Muscle layer of duodenum (tissue), 2 donors: Measurements from ENCODE around the gene EIF1AD.

Experiments used
- H3K27ac ChIP-seq: one replicate; pipeline ENCODE4 v1.7.0; 2013; ENCODE audit warnings: mild to moderate bottlenecking, low read length
- H3K27me3 ChIP-seq: one replicate; pipeline ENCODE4 v1.7.0; 2013; ENCODE audit warnings: low read depth, mild to moderate bottlenecking, control low read depth, low read length
- H3K36me3 ChIP-seq, 2 donors: one replicate each; pipeline ENCODE4 v1.7.0; 2013; ENCODE audit warnings: low read length in 2 of 2, control low read depth in 1 of 2, mild to moderate bottlenecking in 1 of 2; ENCODE audit not compliant: insufficient read depth in 2 of 2, control insufficient read depth in 1 of 2
- H3K4me1 ChIP-seq, 2 donors: one replicate each; pipeline ENCODE4 v1.7.0; 2013; ENCODE audit warnings: low read length in 2 of 2, mild to moderate bottlenecking in 2 of 2, control low read depth in 1 of 2, moderate library complexity in 1 of 2; ENCODE audit not compliant: insufficient read depth in 2 of 2, control insufficient read depth in 1 of 2
- H3K4me3 ChIP-seq, 2 donors: one replicate each; pipeline ENCODE4 v1.7.0; 2013; ENCODE audit warnings: low read length in 2 of 2, low read depth in 1 of 2, mild to moderate bottlenecking in 1 of 2
- H3K9me3 ChIP-seq, 2 donors: one replicate each; pipeline ENCODE4 v1.7.0; 2013; ENCODE audit warnings: low read length in 2 of 2, control low read depth in 1 of 2, mild to moderate bottlenecking in 1 of 2; ENCODE audit not compliant: control insufficient read depth in 1 of 2
- donor health status: healthy.

EIF1AD gene

GRCh38 chr11:65992056-65992455 is 9.9 kb downstream of the EIF1AD start:
- Histone ChIP-seq H3K27ac (no peak overlapping the region), H3K27me3 (no peaks in the 10 kb centered on the region), H3K4me3 (no peak overlapping the region), H3K36me3 (peaks cover 0 to 5% of the 10 kb centered on the region in 2 donors), H3K4me1 (peaks cover 0 to 2% of the 10 kb centered on the region in 2 donors), H3K9me3 (no peaks in the 10 kb centered on the region)

GRCh38 chr11:65988791-65989592 is 13.0 kb downstream of the EIF1AD start:
- Histone ChIP-seq H3K27ac (no peak overlapping the region), H3K36me3 (no peaks in the 10 kb centered on the region), H3K4me1 (peaks cover 0 to 6% of the 10 kb centered on the region in 2 donors), H3K27me3 (no peaks in the 10 kb centered on the region), H3K4me3 (no peak overlapping the region), H3K9me3 (no peaks in the 10 kb centered on the region)

DNA sequence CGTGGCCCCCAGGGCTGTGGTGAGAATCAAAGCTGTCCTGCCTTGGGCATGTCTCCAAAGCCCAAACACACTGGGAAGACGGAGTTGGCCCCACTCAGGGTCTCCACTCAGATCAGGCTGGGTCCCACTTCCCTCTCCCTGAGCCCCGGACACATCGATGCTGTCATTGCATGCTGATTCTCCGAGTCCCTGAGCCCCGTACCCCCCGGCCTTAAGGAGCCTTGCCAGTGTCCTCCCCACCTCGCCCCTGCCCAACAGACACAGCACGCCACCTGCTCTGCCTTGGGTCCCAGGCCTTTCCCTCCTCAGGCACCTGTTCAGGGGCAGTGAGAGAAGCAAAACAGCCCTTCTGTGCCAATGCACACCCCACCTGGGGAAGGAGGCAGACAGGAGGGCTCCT is 14.6 kb downstream of the EIF1AD start:
- peaks cover 0 to 6% of the 10 kb centered on the region in 2 donors for H3K4me1 ChIP-seq
- no peaks in the 10 kb centered on the region for H3K36me3 ChIP-seq
- no peak overlapping the region for H3K4me3 ChIP-seq

GRCh38 chr11:65983589-65983987 is 18.4 kb downstream of the EIF1AD start:
- Histone ChIP-seq H3K4me3 (no peak overlapping the region), H3K27me3 (no peaks in the 10 kb centered on the region), H3K36me3 (peaks cover 0 to 13% of the 10 kb centered on the region in 2 donors), H3K9me3 (no peaks in the 10 kb centered on the region), H3K27ac (no peak overlapping the region), H3K4me1 (peaks cover 0 to 4% of the 10 kb centered on the region in 2 donors)

More for the DNA sequence above, 14.6 kb downstream of the EIF1AD start:
- Histone ChIP-seq H3K27ac (no peak overlapping the region), H3K27me3 (no peaks in the 10 kb centered on the region), H3K9me3 (no peaks in the 10 kb centered on the region)

DNA sequence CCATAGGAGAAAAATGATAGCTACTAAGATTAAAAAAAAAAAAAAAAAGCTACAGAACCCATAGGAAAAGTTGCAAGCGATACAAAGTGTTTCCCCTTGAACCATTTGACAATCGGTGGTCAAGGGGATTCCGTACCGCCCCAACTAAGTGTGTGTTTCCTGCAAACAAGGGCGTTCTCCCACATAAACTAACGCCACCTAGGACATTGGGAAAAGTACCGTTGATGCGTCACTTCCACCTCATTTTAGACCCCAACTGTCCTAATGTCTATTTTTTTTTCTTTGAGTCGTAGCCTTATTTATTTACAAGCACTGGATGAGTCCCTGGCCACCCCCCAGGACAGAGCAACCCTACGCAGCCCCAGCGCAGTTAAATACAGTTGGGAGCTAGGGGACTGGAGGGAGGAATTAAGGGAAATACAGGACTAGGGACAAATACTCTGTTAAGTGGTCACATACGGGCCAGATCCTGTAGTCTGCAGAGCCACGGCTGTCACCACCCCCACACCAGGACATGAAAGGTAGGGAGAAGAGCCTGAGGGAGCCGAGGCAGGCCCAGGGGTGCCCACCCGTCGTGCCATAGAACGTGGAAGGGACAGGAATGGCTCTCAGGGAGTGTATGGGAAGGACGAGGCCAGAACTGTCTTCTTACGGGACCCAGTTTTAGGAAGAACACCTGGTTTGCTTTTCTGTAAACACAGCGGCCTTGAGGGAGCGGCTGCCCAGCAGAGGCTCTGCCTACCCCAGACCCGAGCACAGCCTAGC is 19.0 kb downstream of the EIF1AD start:
- no peaks in the 10 kb centered on the region for H3K9me3 ChIP-seq
- no peak overlapping the region for H3K4me3 ChIP-seq
- peaks cover under 1 to 19% of the 10 kb centered on the region in 2 donors for H3K36me3 ChIP-seq
- no peaks in the 10 kb centered on the region for H3K27me3 ChIP-seq
- H3K4me1 ChIP-seq, result peaks cover 0 to 4% of the 10 kb centered on the region in 2 donors
- no peak overlapping the region for H3K27ac ChIP-seq

GRCh38 chr11:65981972-65982823 is 19.8 kb downstream of the EIF1AD start:
- peaks cover 0 to 4% of the 10 kb centered on the region in 2 donors for H3K4me1 ChIP-seq
- no peak overlapping the region for H3K27ac ChIP-seq

GRCh38 chr11:65981101-65981740 is 20.7 kb downstream of the EIF1AD start:
- H3K36me3 ChIP-seq, result peaks cover 6 to 37% of the 10 kb centered on the region in 2 donors
- no peak overlapping the region for H3K4me3 ChIP-seq

More at GRCh38 chr11:65981972-65982823, 19.8 kb downstream of the EIF1AD start:
- H3K9me3 ChIP-seq, result no peaks in the 10 kb centered on the region
- no peaks in the 10 kb centered on the region for H3K27me3 ChIP-seq
- H3K36me3 ChIP-seq, result peaks cover 6 to 27% of the 10 kb centered on the region in 2 donors
- H3K4me3 ChIP-seq, result no peak overlapping the region

DNA sequence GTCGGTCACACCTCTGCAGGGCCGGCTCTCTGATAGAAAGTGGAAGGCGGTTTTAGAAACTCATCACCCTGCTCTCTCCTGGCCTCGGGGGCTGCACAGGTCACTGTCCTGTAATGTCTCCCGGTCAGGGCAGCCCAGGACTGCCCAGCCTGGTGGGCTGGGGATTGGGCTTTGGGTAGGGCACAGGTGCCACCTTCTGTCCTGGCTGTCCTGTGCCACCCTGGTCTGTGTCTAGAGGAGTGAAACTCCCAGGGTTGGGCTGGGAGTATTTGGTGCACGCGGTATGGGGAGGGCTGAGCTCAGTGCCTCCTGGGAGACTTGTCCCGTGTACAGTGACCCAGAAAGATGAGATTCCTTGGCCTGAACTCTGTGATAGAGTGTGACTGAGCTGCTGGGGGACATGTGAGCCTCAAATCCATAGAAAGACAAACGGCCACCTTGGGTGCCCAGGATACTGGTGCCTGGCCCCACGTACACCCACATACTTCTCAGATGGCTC is 22.6 kb downstream of the EIF1AD start:
- Histone ChIP-seq H3K36me3 (peaks cover 6 to 40% of the 10 kb centered on the region in 2 donors), H3K9me3 (no peaks in the 10 kb centered on the region), H3K4me3 (no peak overlapping the region), H3K27me3 (no peaks in the 10 kb centered on the region), H3K4me1 (no peaks in the 10 kb centered on the region), H3K27ac (no peak overlapping the region)

More at GRCh38 chr11:65981101-65981740, 20.7 kb downstream of the EIF1AD start:
- H3K27me3 ChIP-seq, result no peaks in the 10 kb centered on the region
- H3K4me1 ChIP-seq, result peaks cover 0 to 4% of the 10 kb centered on the region in 2 donors
- no peak overlapping the region for H3K27ac ChIP-seq
- no peaks in the 10 kb centered on the region for H3K9me3 ChIP-seq

GRCh38 chr11:65978391-65979238 is 23.3 kb downstream of the EIF1AD start:
- peaks cover 6 to 41% of the 10 kb centered on the region in 2 donors for H3K36me3 ChIP-seq

More at GRCh38 chr11:65978391-65979238, 23.3 kb downstream of the EIF1AD start:
- H3K27me3 ChIP-seq, result no peaks in the 10 kb centered on the region
- H3K27ac ChIP-seq, result no peak overlapping the region
- H3K4me1 ChIP-seq, result no peaks in the 10 kb centered on the region
- H3K9me3 ChIP-seq, result no peaks in the 10 kb centered on the region
- H3K4me3 ChIP-seq, result no peak overlapping the region
